Stimulated activated CD8-positive, alpha-beta memory T cell treated with anti-CD3 and anti-CD28 coated beads, Interleukin-7, amount 100 ng/mL, for 24 hours (primary cell): Measurements from ENCODE around the gene MBD3L4.
"Not testable (repeated sequence)": the region's sequence is repeated elsewhere in the genome, so short reads cannot be mapped to it uniquely, and the experiment has no call there.

Experiments
- DNase-seq: peaks from one replicate; pipeline ENCODE4 v3.0.0-alpha.2; 2020; ENCODE audit warnings: low read depth

The MBD3L4 gene

DNA sequence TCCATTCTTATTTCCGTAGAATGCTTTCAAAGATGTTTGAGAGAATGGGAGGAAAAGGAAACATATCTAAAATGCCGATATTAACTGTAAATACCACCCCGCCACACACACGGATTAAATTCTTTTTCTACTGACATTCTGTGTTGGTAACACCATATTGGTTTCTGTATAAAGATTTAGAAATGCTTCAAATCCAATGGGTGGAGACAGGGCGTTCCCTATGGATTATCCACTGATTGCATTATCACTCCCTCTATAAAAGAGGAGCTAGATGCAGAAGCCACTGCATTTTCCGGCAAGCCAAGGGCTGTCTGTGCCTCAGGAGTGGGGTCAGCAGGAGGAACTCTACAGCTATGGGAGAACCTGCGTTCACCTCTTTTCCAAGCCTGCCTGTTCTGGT lies 9.0 kb upstream of the MBD3L4 start, which contains the start of gene MBD3L2:
Gene MBD3L2, plus strand, starts transcription at position 301 of the 400 bp plus-strand sequence. Its CDS starts 53 bp downstream, at position 354.
- DNase-seq = not testable (repeated sequence)

DNA sequence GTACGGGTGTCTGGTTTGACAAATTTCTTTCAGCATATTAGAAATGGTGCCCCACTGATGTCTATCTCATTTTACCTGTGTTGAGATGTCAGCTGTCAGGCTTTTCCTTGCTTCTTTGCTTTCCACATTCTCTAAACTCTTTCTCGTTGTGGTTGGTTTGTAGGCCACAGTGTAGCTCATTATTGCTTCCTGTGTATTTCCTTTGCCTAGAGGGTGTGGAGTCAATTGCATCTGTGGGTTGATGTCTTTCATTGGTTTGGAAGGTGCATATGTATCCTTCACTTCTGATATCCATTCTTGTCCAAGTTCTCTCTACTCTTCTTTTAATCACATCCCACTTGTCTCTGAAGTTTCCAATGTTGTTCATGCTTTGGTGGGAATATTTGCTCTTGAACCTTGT lies 1.6 kb upstream of the MBD3L4 start:
- DNase-seq = not testable (repeated sequence)

DNA sequence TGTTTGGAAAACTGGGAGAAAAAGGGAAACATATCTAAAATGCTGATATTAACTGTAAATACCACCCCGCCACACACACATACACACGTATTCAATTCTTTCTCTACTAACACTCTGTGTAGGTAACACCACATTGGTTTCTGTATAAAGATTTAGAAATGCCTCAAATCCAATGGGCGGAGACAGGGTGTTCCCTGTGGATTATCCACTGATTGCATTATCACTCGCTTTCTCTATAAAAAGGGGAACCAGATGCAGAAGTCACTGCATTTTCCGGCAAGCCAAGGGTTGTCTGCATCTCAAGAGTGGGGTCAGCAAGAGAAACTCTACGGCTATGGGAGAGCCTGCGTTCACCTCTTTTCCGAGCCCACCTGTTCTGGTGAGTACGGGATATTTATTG lies 9.7 kb downstream of the MBD3L4 start, which contains the start of gene MBD3L5:
Gene MBD3L5, plus strand, starts transcription at position 301 of the 400 bp plus-strand sequence. Its CDS starts 34 bp downstream, at position 335.
- DNase-seq = not testable (repeated sequence)

- not testable (repeated sequence) for DNase-seq
Measured at GRCh38 chr19:7028790-7029189, 11.2 kb downstream of the MBD3L4 start.

DNA sequence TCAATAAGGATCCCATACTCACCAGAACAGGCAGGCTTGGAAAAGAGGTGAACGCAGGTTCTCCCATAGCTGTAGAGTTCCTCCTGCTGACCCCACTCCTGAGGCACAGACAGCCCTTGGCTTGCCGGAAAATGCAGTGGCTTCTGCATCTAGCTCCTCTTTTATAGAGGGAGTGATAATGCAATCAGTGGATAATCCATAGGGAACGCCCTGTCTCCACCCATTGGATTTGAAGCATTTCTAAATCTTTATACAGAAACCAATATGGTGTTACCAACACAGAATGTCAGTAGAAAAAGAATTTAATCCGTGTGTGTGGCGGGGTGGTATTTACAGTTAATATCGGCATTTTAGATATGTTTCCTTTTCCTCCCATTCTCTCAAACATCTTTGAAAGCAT lies 18.6 kb downstream of the MBD3L4 start, which contains the start of gene MBD3L2B:
Gene MBD3L2B, minus strand, starts transcription at position 101 of the 400 bp plus-strand sequence. Its CDS starts 34 bp downstream, at position 67.
- not testable (repeated sequence) for DNase-seq

DNA sequence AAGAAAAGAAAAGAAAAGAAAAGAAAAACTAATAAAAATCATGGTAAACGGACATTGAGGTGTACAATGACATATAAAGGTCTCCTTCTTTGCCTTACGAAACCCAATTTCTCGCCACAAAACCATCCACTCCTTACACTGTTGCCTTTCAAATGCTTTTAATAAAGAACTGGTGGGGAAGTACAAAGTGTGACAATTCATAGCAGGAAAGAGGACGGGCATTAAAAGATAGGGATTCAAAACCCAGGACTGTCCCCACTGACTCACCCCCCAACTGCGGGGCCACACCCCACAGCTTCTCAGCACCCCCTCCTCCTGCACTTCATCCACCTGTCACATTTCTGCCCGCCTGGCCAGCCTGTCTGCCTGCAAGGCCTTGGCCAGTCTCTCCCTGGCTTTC lies 21.2 kb downstream of the MBD3L4 start:
- DNase-seq = no peak

- no peak for DNase-seq
Measured at GRCh38 chr19:7013678-7014077, 26.3 kb downstream of the MBD3L4 start.

- no peak for DNase-seq
Measured at GRCh38 chr19:7010722-7011593, 29.0 kb downstream of the MBD3L4 start.

GRCh38 chr19:7007859-7008258 lies 32.1 kb downstream of the MBD3L4 start:
- DNase-seq = no peak

DNA sequence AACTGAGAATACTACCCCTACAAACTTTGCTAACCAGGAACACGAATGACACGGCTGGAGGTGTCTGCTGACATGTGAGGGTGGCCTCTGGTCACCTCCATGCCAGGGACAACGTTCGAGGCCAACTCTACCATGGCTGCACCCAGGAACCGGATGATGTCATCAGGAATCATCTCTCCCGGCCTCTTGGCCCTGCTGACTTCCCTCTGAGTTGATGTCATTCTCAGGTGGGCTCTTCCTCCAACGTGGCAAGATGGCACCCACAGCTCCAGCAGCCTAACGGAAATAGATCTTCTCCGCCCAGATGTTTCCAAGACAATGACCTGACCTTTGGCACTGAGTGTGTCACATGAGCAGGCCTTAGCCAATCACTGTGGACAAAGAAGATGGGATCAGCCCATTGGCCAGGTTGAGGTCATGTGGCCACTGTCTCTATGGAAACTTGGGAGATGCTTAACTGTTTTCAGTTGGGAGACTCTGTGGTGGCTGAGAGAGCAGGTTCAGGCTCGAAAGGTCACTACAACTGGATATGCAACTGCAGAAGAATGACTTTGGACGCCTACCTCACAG lies 33.8 kb downstream of the MBD3L4 start:
- no peak for DNase-seq

GRCh38 chr19:7004313-7004931 lies 35.6 kb downstream of the MBD3L4 start:
- no peak for DNase-seq

GRCh38 chr19:7000816-7001215 lies 39.2 kb downstream of the MBD3L4 start:
- no peak for DNase-seq

DNA sequence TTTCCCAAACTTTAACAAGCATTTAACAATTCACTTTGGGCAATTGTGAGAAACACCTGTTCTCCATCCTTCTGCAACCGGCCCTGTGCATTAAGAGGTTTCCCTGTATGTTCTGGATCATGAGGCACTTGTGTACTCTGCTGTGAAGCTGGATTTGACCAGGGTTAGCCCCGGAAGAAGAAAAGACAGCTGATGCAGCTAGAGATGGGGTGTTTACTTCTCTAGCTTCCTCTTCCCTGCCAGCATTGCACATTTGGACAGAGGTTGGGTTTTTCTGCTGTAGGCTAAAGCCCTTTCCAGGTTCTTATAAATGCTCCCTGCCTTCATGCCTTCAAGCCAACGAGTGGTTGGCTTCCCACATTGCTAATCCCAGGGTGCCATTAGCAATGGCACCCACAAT lies 39.6 kb downstream of the MBD3L4 start:
- DNase-seq = no peak

GRCh38 chr19:6999933-7000332 lies 40.0 kb downstream of the MBD3L4 start:
- DNase-seq = no peak

- DNase-seq = no peak
Measured at GRCh38 chr19:6997679-6998445, 42.1 kb downstream of the MBD3L4 start.

- DNase-seq = no peak
Measured at GRCh38 chr19:6996810-6997209, 43.2 kb downstream of the MBD3L4 start.

GRCh38 chr19:6995054-6995453 lies 44.9 kb downstream of the MBD3L4 start:
- no peak for DNase-seq

- DNase-seq = no peak
Measured at GRCh38 chr19:6988257-6988656, 51.7 kb downstream of the MBD3L4 start.

- DNase-seq = no peak
Measured at GRCh38 chr19:6987850-6988249, 52.1 kb downstream of the MBD3L4 start.
